Measurements from ENCODE around the gene EXTL2. TPM values are rescaled to one million over a fixed set of nuclear protein-coding genes. Genes with fewer than 3 reads are reported as not detected.

The EXTL2 gene
- total RNA-seq, 1 experiment from 2014 or later, result 21.1 TPM

DNA sequence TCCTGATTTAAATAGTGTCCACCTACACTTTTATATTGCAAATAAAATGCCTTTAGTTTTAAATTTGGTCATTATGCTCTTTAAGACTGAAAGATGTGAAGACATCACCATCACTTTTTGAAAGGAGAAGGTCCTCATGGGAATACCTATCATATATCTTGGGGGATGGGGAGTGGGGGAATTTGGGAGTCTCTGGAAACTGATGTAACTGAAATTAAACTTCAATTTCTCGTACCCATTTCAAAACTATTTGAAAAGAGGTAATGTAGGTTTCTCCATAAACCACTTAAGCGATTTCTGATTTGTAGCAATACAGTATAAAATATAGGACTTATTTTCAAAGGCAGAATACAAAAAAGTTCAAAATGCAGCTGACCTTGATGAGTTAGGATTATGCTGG lies 924 bp downstream of the EXTL2 start:
- Histone ChIP-seq H4K20me1 (ENCODE audit: insufficient read depth) (no peaks in the 10 kb centered on the region), H3K27me3 (ENCODE audit: insufficient read depth, low read length) (no peaks in the 10 kb centered on the region), H2AFZ (ENCODE audit: low read depth, low read length, poor library complexity, severe bottlenecking) (no peak overlapping the region), H3K9me2 (ENCODE audit: insufficient read depth) (no peaks in the 10 kb centered on the region), H3K9ac (ENCODE audit: low read length) (peak overlapping the region; percentile 89), H3K4me2 (ENCODE audit: low read length) (peak overlapping the region; percentile 82), H3K36me3 (ENCODE audit: control insufficient read depth in 1 of 2, insufficient read depth in 2 of 2, low read length in 2 of 2) (no peaks in the 10 kb centered on the region; a peak in 1 of 4 replicates), H3K79me2 (ENCODE audit: insufficient read depth, low read length) (peaks cover 51% of the 10 kb centered on the region), H3K9me3 (ENCODE audit: control insufficient read depth in 1 of 2, insufficient read depth in 1 of 2, low read depth in 1 of 2, low read length in 2 of 2) (peaks cover 0 to 8% of the 10 kb centered on the region in 2 experiments; a peak in 1 of 4 replicates), H3K4me3 (replicated peaks in 1 of 2; ENCODE audit: low read depth in 1 of 2, low read length in 2 of 2) (peak overlapping the region; percentile 89 to 95), H3K27ac (ENCODE audit: low read depth, low read length) (no peak overlapping the region; the same call in 1 of the 2 replicates), H3K4me1 (ENCODE audit: control insufficient read depth in 1 of 2, insufficient read depth in 2 of 2, low read length in 2 of 2) (peaks cover 10 to 11% of the 10 kb centered on the region in 2 experiments)
- intact Hi-C loops (cut with micrococcal nuclease), result no loop called here
- ChIA-PET CTCF (interaction anchor here (1.7 to 1.8 kb wide), 2 partner anchors 395 to 438 kb away, joined by 4 to 7 read pairs; no protein-coding TSS in a partner anchor), RAD21 (ENCODE audit: low non-redundant PET in 1 of 2, low total read pairs in 2 of 2, uncharacterized antibody in 2 of 2, unreplicated experiment in 2 of 2) (no interaction called here), POLR2A (no interaction called here)
- ATAC-seq, result no peak
- no peak for TF ChIP-seq JUND (IDR thresholded peaks at IDR 0.05)
- no TSS peak for BruUV-seq (replicated peaks)
- DNase-seq (ENCODE audit: low read depth, low spot score), result no peak

DNA sequence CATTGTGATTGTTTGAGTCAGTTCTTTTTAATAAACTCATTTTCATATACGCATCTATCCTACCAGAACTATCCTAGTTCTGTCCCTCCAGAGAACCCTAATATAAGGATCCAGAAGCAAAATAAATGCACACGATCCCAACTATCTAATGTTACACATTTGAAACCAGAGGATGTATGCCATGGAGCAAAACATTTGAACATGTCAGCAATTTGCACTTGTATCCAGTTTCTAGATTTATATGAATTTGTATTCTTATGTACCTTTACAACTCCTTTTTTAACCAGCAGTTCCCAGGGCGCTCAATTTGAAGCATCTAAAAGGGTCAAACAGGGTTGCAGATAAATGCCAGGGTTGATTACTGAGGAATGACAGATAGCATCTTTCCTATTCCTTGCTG lies 2.1 kb downstream of the EXTL2 start:
- intact Hi-C loops (cut with micrococcal nuclease), result no loop called here
- peaks cover 10 to 11% of the 10 kb centered on the region in 2 experiments for H3K4me1 ChIP-seq (ENCODE audit: control insufficient read depth in 1 of 2, insufficient read depth in 2 of 2, low read length in 2 of 2)
- H4K20me1 ChIP-seq (ENCODE audit: insufficient read depth), result no peaks in the 10 kb centered on the region
- peaks cover 40% of the 10 kb centered on the region for H3K79me2 ChIP-seq (ENCODE audit: insufficient read depth, low read length)
- no peak overlapping the region for H2AFZ ChIP-seq (ENCODE audit: low read depth, low read length, poor library complexity, severe bottlenecking)
- no peak overlapping the region for H3K4me3 ChIP-seq (replicated peaks in 1 of 2; ENCODE audit: low read depth in 1 of 2, low read length in 2 of 2)
- H3K9me2 ChIP-seq (ENCODE audit: insufficient read depth), result no peaks in the 10 kb centered on the region
- no peak for TF ChIP-seq ZFX (IDR thresholded peaks at IDR 0.05)
- no peak overlapping the region for H3K4me2 ChIP-seq (ENCODE audit: low read length)
- no peaks in the 10 kb centered on the region; a peak in 1 of 4 replicates for H3K36me3 ChIP-seq (ENCODE audit: control insufficient read depth in 1 of 2, insufficient read depth in 2 of 2, low read length in 2 of 2)
- POLR2A ChIA-PET, result no interaction called here
- CTCF ChIA-PET, result no interaction called here
- H3K27me3 ChIP-seq (ENCODE audit: insufficient read depth, low read length), result no peaks in the 10 kb centered on the region
- DNase-seq (ENCODE audit: low read depth, low spot score) (no peak), ATAC-seq (no peak)
- peaks cover 0 to 8% of the 10 kb centered on the region in 2 experiments; a peak in 1 of 4 replicates for H3K9me3 ChIP-seq (ENCODE audit: control insufficient read depth in 1 of 2, insufficient read depth in 1 of 2, low read depth in 1 of 2, low read length in 2 of 2)
- BruUV-seq (replicated peaks), result no TSS peak
- no peak overlapping the region for H3K27ac ChIP-seq (ENCODE audit: low read depth, low read length)
- no peak overlapping the region for H3K9ac ChIP-seq (ENCODE audit: low read length)
- RAD21 ChIA-PET (ENCODE audit: low non-redundant PET in 1 of 2, low total read pairs in 2 of 2, uncharacterized antibody in 2 of 2, unreplicated experiment in 2 of 2), result no interaction called here

DNA sequence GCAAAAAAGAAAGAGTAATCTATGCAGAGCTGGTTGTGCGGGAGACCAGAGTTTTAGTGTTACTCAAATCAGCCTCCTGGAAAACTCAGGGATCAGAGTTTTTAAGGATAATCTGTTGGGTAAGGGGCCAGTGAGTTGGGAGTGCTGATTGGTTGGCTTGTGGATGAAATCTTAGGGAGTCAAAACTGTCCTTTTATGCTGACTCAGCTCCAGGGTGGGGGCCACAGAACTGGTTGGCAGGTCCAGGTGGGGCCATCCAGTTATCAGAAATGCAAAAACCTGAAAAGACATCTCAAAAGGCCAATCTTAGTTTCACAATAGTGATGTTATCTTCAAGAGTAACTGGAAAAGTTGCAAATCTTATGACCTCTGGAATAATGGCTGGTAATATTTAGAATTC lies 3.3 kb downstream of the EXTL2 start:
- Histone ChIP-seq H3K9me3 (ENCODE audit: control insufficient read depth in 1 of 2, insufficient read depth in 1 of 2, low read depth in 1 of 2, low read length in 2 of 2) (peaks cover 0 to 8% of the 10 kb centered on the region in 2 experiments; a peak in 1 of 4 replicates), H3K27me3 (ENCODE audit: insufficient read depth, low read length) (no peaks in the 10 kb centered on the region), H2AFZ (ENCODE audit: low read depth, low read length, poor library complexity, severe bottlenecking) (no peak overlapping the region), H3K4me1 (ENCODE audit: control insufficient read depth in 1 of 2, insufficient read depth in 2 of 2, low read length in 2 of 2) (peaks cover 4 to 5% of the 10 kb centered on the region in 2 experiments), H3K36me3 (ENCODE audit: control insufficient read depth in 1 of 2, insufficient read depth in 2 of 2, low read length in 2 of 2) (no peaks in the 10 kb centered on the region; a peak in 1 of 4 replicates), H3K27ac (ENCODE audit: low read depth, low read length) (no peak overlapping the region), H3K9ac (ENCODE audit: low read length) (no peak overlapping the region), H3K79me2 (ENCODE audit: insufficient read depth, low read length) (peaks cover 28% of the 10 kb centered on the region), H3K9me2 (ENCODE audit: insufficient read depth) (no peaks in the 10 kb centered on the region), H3K4me3 (replicated peaks in 1 of 2; ENCODE audit: low read depth in 1 of 2, low read length in 2 of 2) (no peak overlapping the region), H3K4me2 (ENCODE audit: low read length) (no peak overlapping the region), H4K20me1 (ENCODE audit: insufficient read depth) (no peaks in the 10 kb centered on the region)
- BruUV-seq (replicated peaks), result no TSS peak
- ATAC-seq, result no peak
- POLR2A ChIA-PET, result no interaction called here
- DNase-seq (ENCODE audit: low read depth, low spot score), result no peak
- RAD21 ChIA-PET (ENCODE audit: low non-redundant PET in 1 of 2, low total read pairs in 2 of 2, uncharacterized antibody in 2 of 2, unreplicated experiment in 2 of 2), result no interaction called here
- intact Hi-C loops (cut with micrococcal nuclease), result no loop called here
- CTCF ChIA-PET, result no interaction called here
- TF ChIP-seq RAD21 (IDR thresholded peaks at IDR 0.05; ENCODE audit: low read depth) (no peak), ZNF274 (IDR thresholded peaks at IDR 0.05; ENCODE audit: low read depth, low read length) (no peak), FOSL1 (IDR thresholded peaks at IDR 0.05; ENCODE audit: low read depth) (no peak), SP1 (IDR thresholded peaks at IDR 0.05; ENCODE audit: low read depth) (no peak), CBX3 (IDR thresholded peaks at IDR 0.05; ENCODE audit: low read depth) (no peak)
- TF ChIP-seq, protein P1, sequence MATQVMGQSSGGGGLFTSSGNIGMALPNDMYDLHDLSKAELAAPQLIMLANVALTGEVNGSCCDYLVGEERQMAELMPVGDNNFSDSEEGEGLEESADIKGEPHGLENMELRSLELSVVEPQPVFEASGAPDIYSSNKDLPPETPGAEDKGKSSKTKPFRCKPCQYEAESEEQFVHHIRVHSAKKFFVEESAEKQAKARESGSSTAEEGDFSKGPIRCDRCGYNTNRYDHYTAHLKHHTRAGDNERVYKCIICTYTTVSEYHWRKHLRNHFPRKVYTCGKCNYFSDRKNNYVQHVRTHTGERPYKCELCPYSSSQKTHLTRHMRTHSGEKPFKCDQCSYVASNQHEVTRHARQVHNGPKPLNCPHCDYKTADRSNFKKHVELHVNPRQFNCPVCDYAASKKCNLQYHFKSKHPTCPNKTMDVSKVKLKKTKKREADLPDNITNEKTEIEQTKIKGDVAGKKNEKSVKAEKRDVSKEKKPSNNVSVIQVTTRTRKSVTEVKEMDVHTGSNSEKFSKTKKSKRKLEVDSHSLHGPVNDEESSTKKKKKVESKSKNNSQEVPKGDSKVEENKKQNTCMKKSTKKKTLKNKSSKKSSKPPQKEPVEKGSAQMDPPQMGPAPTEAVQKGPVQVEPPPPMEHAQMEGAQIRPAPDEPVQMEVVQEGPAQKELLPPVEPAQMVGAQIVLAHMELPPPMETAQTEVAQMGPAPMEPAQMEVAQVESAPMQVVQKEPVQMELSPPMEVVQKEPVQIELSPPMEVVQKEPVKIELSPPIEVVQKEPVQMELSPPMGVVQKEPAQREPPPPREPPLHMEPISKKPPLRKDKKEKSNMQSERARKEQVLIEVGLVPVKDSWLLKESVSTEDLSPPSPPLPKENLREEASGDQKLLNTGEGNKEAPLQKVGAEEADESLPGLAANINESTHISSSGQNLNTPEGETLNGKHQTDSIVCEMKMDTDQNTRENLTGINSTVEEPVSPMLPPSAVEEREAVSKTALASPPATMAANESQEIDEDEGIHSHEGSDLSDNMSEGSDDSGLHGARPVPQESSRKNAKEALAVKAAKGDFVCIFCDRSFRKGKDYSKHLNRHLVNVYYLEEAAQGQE (IDR thresholded peaks at IDR 0.05; ENCODE audit: low read depth), result no peak
- TF ChIP-seq, protein P2, sequence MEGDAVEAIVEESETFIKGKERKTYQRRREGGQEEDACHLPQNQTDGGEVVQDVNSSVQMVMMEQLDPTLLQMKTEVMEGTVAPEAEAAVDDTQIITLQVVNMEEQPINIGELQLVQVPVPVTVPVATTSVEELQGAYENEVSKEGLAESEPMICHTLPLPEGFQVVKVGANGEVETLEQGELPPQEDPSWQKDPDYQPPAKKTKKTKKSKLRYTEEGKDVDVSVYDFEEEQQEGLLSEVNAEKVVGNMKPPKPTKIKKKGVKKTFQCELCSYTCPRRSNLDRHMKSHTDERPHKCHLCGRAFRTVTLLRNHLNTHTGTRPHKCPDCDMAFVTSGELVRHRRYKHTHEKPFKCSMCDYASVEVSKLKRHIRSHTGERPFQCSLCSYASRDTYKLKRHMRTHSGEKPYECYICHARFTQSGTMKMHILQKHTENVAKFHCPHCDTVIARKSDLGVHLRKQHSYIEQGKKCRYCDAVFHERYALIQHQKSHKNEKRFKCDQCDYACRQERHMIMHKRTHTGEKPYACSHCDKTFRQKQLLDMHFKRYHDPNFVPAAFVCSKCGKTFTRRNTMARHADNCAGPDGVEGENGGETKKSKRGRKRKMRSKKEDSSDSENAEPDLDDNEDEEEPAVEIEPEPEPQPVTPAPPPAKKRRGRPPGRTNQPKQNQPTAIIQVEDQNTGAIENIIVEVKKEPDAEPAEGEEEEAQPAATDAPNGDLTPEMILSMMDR (IDR thresholded peaks at IDR 0.05 in 2 of 3, conservative IDR thresholded peaks at IDR 0.05 in 1 of 3; ENCODE audit: borderline replicate concordance in 1 of 3, insufficient read depth in 1 of 3, low read depth in 2 of 3, low read length in 2 of 3), result no peak
